Liver (tissue), 3 donors: ENCODE results near the gene MAP1LC3B2.

Source experiments
- EGR1 ChIP-seq, 2 donors: IDR thresholded peaks; 2 replicates each; pipeline ENCODE4 v1.6.1; 2016 to 2018; ENCODE audit warnings: antibody characterized with exemption in 2 of 2, low read depth in 2 of 2
- GABPA ChIP-seq, 2 donors: IDR thresholded peaks in 1 of 2; conservative IDR thresholded peaks in 1 of 2; 2 replicates each; pipeline ENCODE4 v1.6.1; 2016; ENCODE audit warnings: antibody characterized with exemption in 2 of 2, mild to moderate bottlenecking in 1 of 2, moderate library complexity in 1 of 2
- JUND ChIP-seq, 2 donors: IDR thresholded peaks; 2 replicates each; pipeline ENCODE4 v1.6.1; 2016; ENCODE audit warnings: antibody characterized with exemption in 2 of 2
- RAD21 ChIP-seq, 2 donors: IDR thresholded peaks; 2 replicates each; pipeline ENCODE4 v1.6.1; 2016; ENCODE audit warnings: antibody characterized with exemption in 2 of 2, mild to moderate bottlenecking in 2 of 2
- SP1 ChIP-seq: IDR thresholded peaks from 2 replicates; pipeline ENCODE4 v1.6.1; 2018; ENCODE audit warnings: antibody characterized with exemption, mild to moderate bottlenecking
- TAF1 ChIP-seq: conservative IDR thresholded peaks from 2 replicates; pipeline ENCODE4 v1.6.1; 2016; ENCODE audit warnings: antibody characterized with exemption, mild to moderate bottlenecking
- YY1 ChIP-seq: IDR thresholded peaks from 2 replicates; pipeline ENCODE4 v1.6.1; 2016; ENCODE audit warnings: antibody characterized with exemption, mild to moderate bottlenecking
- TF ChIP-seq, protein P1 (sequence below): fragments of 150-350 bp; IDR thresholded peaks from 2 replicates; pipeline ENCODE4 v1.5.1; 2017; ENCODE audit warnings: improper control_type of control experiment, low read depth, low read length; ENCODE audit not compliant: missing input control
- TF ChIP-seq, protein P2 (sequence below): IDR thresholded peaks from 2 replicates; pipeline ENCODE4 v1.6.1; 2016; ENCODE audit warnings: antibody characterized with exemption, mild to moderate bottlenecking
- TF ChIP-seq, protein P3 (sequence below): IDR thresholded peaks from 2 replicates; pipeline ENCODE4 v1.6.1; 2016; ENCODE audit warnings: antibody characterized with exemption
- TF ChIP-seq, protein P4 (sequence below): IDR thresholded peaks from 2 replicates; pipeline ENCODE4 v1.6.1; 2016; ENCODE audit warnings: antibody characterized with exemption
- donor health status: healthy.
- donor health status: healthy.

DNA sequence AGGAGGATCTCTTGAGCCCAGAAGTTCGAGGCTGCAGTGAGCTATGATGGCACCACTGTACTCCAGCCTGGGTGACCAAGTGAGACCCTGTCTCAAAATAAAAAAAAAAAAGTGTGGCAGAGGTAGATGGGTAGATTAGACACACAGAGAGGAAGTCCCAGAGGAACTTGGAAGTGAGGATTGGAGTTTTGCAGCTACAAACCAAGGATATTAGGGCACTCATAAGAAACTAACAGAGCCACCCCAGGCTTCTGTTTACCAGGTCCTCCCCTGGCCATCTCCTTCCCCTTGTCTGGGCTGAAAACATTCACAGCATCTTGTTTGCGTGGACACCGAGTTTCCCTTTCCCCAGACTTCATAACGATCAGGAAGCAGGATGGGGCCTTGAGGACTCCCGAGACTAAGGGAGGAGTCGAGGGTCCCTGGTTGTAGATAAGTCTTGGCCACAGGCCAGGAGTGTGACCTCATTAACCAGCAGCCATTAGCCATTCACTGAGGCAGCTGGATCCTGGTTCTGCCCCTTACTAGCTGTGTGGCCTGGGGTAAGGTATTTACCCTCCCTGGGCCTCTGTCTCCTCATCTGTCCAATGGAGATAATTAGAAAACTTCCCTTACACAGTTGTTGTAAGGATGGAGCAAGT is 2.1 kb downstream of the MAP1LC3B2 start:
- TF ChIP-seq, protein P1, sequence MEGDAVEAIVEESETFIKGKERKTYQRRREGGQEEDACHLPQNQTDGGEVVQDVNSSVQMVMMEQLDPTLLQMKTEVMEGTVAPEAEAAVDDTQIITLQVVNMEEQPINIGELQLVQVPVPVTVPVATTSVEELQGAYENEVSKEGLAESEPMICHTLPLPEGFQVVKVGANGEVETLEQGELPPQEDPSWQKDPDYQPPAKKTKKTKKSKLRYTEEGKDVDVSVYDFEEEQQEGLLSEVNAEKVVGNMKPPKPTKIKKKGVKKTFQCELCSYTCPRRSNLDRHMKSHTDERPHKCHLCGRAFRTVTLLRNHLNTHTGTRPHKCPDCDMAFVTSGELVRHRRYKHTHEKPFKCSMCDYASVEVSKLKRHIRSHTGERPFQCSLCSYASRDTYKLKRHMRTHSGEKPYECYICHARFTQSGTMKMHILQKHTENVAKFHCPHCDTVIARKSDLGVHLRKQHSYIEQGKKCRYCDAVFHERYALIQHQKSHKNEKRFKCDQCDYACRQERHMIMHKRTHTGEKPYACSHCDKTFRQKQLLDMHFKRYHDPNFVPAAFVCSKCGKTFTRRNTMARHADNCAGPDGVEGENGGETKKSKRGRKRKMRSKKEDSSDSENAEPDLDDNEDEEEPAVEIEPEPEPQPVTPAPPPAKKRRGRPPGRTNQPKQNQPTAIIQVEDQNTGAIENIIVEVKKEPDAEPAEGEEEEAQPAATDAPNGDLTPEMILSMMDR: no peak
- TF ChIP-seq YY1 (no peak), SP1 (no peak), TAF1 (no peak), EGR1 (IDR thresholded peaks at IDR 0.05; ENCODE audit: low read depth in 2 of 2) (no peak), GABPA (IDR thresholded peaks at IDR 0.05 in 1 of 2, conservative IDR thresholded peaks at IDR 0.05 in 1 of 2) (no peak), RAD21 (IDR thresholded peaks at IDR 0.05) (no peak), JUND (IDR thresholded peaks at IDR 0.05) (no peak)
- TF ChIP-seq, protein P2, sequence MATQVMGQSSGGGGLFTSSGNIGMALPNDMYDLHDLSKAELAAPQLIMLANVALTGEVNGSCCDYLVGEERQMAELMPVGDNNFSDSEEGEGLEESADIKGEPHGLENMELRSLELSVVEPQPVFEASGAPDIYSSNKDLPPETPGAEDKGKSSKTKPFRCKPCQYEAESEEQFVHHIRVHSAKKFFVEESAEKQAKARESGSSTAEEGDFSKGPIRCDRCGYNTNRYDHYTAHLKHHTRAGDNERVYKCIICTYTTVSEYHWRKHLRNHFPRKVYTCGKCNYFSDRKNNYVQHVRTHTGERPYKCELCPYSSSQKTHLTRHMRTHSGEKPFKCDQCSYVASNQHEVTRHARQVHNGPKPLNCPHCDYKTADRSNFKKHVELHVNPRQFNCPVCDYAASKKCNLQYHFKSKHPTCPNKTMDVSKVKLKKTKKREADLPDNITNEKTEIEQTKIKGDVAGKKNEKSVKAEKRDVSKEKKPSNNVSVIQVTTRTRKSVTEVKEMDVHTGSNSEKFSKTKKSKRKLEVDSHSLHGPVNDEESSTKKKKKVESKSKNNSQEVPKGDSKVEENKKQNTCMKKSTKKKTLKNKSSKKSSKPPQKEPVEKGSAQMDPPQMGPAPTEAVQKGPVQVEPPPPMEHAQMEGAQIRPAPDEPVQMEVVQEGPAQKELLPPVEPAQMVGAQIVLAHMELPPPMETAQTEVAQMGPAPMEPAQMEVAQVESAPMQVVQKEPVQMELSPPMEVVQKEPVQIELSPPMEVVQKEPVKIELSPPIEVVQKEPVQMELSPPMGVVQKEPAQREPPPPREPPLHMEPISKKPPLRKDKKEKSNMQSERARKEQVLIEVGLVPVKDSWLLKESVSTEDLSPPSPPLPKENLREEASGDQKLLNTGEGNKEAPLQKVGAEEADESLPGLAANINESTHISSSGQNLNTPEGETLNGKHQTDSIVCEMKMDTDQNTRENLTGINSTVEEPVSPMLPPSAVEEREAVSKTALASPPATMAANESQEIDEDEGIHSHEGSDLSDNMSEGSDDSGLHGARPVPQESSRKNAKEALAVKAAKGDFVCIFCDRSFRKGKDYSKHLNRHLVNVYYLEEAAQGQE: no peak
- TF ChIP-seq, protein P3, sequence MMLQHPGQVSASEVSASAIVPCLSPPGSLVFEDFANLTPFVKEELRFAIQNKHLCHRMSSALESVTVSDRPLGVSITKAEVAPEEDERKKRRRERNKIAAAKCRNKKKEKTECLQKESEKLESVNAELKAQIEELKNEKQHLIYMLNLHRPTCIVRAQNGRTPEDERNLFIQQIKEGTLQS: no peak
- TF ChIP-seq, protein P4, sequence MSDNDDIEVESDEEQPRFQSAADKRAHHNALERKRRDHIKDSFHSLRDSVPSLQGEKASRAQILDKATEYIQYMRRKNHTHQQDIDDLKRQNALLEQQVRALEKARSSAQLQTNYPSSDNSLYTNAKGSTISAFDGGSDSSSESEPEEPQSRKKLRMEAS: no peak
